ENCODE results near the gene ATG13. TPM values are rescaled to one million over a fixed set of nuclear protein-coding genes. Genes with fewer than 3 reads are reported as not detected.

The ATG13 gene
- total RNA-seq, 2 donors from 2014 or later = 54.3 to 172 TPM

DNA sequence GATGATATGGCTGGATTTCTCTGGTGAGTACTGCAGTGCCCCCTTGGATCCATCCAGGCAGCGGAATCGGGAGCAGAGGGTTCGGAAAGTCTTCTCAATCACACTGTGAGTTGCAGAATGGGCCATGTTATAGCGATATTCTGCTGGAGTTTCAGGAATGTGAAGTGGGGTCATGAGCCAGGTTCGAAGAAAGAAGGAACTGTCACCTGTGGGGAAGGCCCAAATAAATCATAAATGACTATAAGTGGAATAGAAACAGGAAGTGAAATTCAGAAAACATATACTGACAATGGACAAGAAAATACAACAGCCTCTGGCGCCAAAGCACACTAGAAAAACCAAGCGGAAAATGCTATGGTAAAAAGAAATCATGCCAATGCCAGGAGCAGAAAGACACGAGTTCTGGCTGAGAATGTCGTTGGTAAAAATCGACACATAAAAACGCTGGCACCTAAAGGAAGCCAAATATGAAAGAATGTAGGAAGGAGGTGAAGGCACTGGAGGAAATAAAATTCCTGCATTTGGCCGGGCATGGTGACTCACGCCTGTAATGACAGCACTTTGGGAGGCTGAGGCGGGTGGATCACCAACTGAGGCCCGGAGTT, 13.5 kb upstream of the ATG13 start:
- Histone ChIP-seq H3K27ac (no peak overlapping the region), H3K36me3 (no peaks in the 10 kb centered on the region), H3K9me3 (no peaks in the 10 kb centered on the region), H3K4me3 (no peak overlapping the region), H3K27me3 (replicated peaks; ENCODE audit: insufficient read depth) (no peaks in the 10 kb centered on the region), H3K4me1 (replicated peaks) (no peaks in the 10 kb centered on the region)
- TF ChIP-seq POLR2A (IDR thresholded peaks at IDR 0.05) = no peak
- TF ChIP-seq POLR2AphosphoS5 (IDR thresholded peaks at IDR 0.05) = no peak
- TF ChIP-seq, protein P1, sequence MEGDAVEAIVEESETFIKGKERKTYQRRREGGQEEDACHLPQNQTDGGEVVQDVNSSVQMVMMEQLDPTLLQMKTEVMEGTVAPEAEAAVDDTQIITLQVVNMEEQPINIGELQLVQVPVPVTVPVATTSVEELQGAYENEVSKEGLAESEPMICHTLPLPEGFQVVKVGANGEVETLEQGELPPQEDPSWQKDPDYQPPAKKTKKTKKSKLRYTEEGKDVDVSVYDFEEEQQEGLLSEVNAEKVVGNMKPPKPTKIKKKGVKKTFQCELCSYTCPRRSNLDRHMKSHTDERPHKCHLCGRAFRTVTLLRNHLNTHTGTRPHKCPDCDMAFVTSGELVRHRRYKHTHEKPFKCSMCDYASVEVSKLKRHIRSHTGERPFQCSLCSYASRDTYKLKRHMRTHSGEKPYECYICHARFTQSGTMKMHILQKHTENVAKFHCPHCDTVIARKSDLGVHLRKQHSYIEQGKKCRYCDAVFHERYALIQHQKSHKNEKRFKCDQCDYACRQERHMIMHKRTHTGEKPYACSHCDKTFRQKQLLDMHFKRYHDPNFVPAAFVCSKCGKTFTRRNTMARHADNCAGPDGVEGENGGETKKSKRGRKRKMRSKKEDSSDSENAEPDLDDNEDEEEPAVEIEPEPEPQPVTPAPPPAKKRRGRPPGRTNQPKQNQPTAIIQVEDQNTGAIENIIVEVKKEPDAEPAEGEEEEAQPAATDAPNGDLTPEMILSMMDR (IDR thresholded peaks at IDR 0.05) = no peak
- DNase-seq (ENCODE audit: low spot score) = no peak
- 94% methylated on average over 15 of the region's 15 CpGs for WGBS
- intact Hi-C loops (cut with DNase I) = no loop called here

DNA sequence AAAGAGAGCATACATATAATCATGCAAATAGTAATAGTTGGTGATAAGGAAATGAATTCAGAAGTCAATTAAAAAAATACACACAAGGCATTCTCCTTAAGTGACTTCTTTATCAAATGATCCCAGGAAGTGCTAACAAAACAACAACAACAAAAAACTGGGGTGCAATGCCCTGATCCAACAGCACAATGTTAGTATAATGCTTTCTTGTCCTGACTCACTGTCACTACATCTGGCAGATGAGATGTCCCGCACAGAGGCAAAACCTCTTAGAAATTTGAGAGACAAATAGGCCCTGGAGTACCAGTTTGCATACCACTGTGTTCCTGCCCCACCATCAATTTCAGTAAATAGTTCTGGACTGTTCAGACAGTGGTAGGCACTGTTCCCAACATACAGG, 12.6 kb upstream of the ATG13 start:
- Histone ChIP-seq H3K27me3 (replicated peaks; ENCODE audit: insufficient read depth) (no peaks in the 10 kb centered on the region), H3K27ac (no peak overlapping the region), H3K4me1 (replicated peaks) (no peaks in the 10 kb centered on the region), H3K36me3 (no peaks in the 10 kb centered on the region), H3K9me3 (no peaks in the 10 kb centered on the region), H3K4me3 (no peak overlapping the region)
- DNase-seq (ENCODE audit: low spot score) = no peak
- 92% methylated on average over 1 of the region's 1 CpG for WGBS
- TF ChIP-seq, protein P1 (IDR thresholded peaks at IDR 0.05) = no peak
- TF ChIP-seq POLR2A (IDR thresholded peaks at IDR 0.05) (no peak), POLR2AphosphoS5 (IDR thresholded peaks at IDR 0.05) (no peak)
- intact Hi-C loops (cut with DNase I) = no loop called here

DNA sequence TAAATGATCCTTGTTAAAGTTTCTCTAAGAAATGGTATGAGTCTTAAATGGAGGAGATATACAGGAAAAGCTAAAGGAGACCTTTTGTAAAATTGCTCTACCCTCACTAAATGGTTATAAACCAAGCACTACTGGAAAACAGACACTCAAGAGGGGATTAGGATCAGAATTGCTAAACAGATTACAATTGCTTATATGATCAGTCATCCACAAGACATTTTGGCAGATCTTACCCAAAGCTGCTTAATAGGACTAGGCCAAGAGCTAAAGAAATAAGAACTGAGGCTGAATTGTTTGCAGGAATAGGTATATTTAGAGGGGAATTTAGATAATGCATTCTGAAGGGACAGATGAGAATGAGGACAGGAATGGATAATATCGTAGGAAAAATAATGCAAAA, 9.8 kb upstream of the ATG13 start:
- Histone ChIP-seq H3K27me3 (replicated peaks; ENCODE audit: insufficient read depth) (no peaks in the 10 kb centered on the region), H3K27ac (no peak overlapping the region), H3K4me3 (no peak overlapping the region), H3K36me3 (no peaks in the 10 kb centered on the region), H3K9me3 (no peaks in the 10 kb centered on the region), H3K4me1 (replicated peaks) (no peaks in the 10 kb centered on the region)
- TF ChIP-seq POLR2A (IDR thresholded peaks at IDR 0.05) (no peak), POLR2AphosphoS5 (IDR thresholded peaks at IDR 0.05) (no peak)
- TF ChIP-seq, protein P1 (IDR thresholded peaks at IDR 0.05) = no peak
- WGBS = 69% methylated on average over 1 of the region's 1 CpG
- no peak for DNase-seq (ENCODE audit: low spot score)
- intact Hi-C loops (cut with DNase I) = no loop called here

- H3K9me3 ChIP-seq = no peaks in the 10 kb centered on the region
- H3K4me3 ChIP-seq = no peak overlapping the region
- H3K4me1 ChIP-seq (replicated peaks) = no peaks in the 10 kb centered on the region
- TF ChIP-seq, protein P1 (IDR thresholded peaks at IDR 0.05) = no peak
- TF ChIP-seq POLR2AphosphoS5 (IDR thresholded peaks at IDR 0.05) (no peak), POLR2A (IDR thresholded peaks at IDR 0.05) (no peak)
- no peaks in the 10 kb centered on the region for H3K36me3 ChIP-seq
- intact Hi-C loops (cut with DNase I) = no loop called here
- WGBS = 99% methylated on average over 6 of the region's 6 CpGs
- no peaks in the 10 kb centered on the region for H3K27me3 ChIP-seq (replicated peaks; ENCODE audit: insufficient read depth)
- DNase-seq (ENCODE audit: low spot score) = no peak
- H3K27ac ChIP-seq = no peak overlapping the region
Measured at GRCh38 chr11:46609386-46609785, 8.0 kb upstream of the ATG13 start.

GRCh38 chr11:46611526-46612304, 5.6 kb upstream of the ATG13 start:
- intact Hi-C loops (cut with DNase I) = no loop called here
- TF ChIP-seq, protein P1 (IDR thresholded peaks at IDR 0.05) = no peak
- TF ChIP-seq POLR2A (IDR thresholded peaks at IDR 0.05) (no peak), POLR2AphosphoS5 (IDR thresholded peaks at IDR 0.05) (no peak)
- 85% methylated on average over 5 of the region's 5 CpGs for WGBS
- H3K27ac ChIP-seq = no peak overlapping the region
- DNase-seq (ENCODE audit: low spot score) = no peak
- no peaks in the 10 kb centered on the region for H3K9me3 ChIP-seq
- no peaks in the 10 kb centered on the region for H3K27me3 ChIP-seq (replicated peaks; ENCODE audit: insufficient read depth)
- H3K36me3 ChIP-seq = no peaks in the 10 kb centered on the region
- no peaks in the 10 kb centered on the region for H3K4me1 ChIP-seq (replicated peaks)
- no peak overlapping the region for H3K4me3 ChIP-seq
